GM12801 (cell line): ENCODE data around the gene MSH2.

Experiments
- TF ChIP-seq, protein P1 (sequence below): IDR thresholded peaks from one replicate; pipeline ENCODE4 v1.5.1; 2011; ENCODE audit warnings: control low read depth; ENCODE audit not compliant: insufficient read length; ENCODE audit errors: extremely low read depth

MSH2 gene

DNA sequence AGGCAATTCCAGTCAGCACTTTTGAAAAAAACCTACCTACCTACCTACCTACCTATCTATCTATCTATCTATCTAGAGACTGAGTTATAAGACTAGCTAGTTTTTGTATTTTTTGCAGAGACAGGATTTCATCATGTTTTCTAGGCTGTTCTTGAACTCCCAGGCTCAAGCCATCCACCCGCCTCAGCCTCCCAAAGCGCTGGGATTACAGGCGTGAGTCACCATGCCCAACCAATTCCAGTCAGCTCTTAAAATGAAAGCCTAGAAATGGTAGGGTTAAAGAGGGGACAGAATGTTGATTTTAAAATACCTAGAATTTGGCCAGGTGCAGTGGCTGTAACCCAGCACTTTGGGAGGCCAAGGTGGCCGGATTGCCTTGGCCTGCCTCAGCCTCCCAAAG lies 19.1 kb downstream of the MSH2 start:
- TF ChIP-seq, protein P1, sequence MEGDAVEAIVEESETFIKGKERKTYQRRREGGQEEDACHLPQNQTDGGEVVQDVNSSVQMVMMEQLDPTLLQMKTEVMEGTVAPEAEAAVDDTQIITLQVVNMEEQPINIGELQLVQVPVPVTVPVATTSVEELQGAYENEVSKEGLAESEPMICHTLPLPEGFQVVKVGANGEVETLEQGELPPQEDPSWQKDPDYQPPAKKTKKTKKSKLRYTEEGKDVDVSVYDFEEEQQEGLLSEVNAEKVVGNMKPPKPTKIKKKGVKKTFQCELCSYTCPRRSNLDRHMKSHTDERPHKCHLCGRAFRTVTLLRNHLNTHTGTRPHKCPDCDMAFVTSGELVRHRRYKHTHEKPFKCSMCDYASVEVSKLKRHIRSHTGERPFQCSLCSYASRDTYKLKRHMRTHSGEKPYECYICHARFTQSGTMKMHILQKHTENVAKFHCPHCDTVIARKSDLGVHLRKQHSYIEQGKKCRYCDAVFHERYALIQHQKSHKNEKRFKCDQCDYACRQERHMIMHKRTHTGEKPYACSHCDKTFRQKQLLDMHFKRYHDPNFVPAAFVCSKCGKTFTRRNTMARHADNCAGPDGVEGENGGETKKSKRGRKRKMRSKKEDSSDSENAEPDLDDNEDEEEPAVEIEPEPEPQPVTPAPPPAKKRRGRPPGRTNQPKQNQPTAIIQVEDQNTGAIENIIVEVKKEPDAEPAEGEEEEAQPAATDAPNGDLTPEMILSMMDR: no peak

- TF ChIP-seq, protein P1: no peak
These were observed 19.6 kb downstream of the MSH2 start for GRCh38 chr2:47422560-47422959.

DNA sequence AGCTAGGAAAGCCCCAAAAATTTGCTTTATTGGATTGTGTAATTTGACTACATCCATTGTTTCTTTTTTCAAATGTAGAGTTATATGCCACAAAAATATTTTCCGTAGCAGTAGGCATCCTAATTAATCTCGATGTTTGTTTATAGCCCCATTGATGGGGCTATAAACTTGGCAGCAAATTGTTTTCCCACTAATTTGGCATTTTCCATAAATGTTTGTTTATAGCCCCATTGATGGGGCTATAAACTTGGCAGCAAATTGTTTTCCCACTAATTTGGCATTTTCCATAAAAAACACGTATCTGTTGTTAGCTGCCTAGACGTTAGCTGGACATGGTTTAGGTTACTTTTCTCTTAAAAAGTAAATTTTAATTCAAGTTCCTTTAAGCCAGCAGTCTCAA lies 23.8 kb downstream of the MSH2 start:
- TF ChIP-seq, protein P1: no peak

GRCh38 chr2:47429795-47430194 lies 26.8 kb downstream of the MSH2 start:
- TF ChIP-seq, protein P1: no peak

DNA sequence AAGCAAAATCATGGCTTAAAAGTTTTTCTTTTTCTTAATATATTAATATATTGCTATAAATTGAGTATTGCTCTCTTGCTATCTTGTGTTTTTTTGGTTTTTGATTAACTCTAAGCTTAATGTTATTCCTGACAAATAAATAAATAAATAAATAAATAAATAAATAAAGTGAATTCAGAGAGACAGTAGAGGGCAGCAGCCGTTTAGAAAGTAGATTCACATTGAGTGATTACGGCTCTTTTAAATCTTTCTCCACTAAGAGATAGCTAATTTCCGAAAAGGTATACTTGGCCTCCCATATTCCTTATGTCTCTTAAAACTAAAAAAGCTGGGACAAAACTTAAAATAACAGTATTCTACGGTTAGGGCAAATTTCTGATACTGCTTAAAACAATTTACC lies 34.3 kb downstream of the MSH2 start:
- TF ChIP-seq, protein P1: no peak

GRCh38 chr2:47438106-47438505 lies 35.1 kb downstream of the MSH2 start:
- TF ChIP-seq, protein P1: no peak

GRCh38 chr2:47438783-47439182 lies 35.8 kb downstream of the MSH2 start:
- TF ChIP-seq, protein P1: no peak

- TF ChIP-seq, protein P1: no peak
These were observed 48.8 kb downstream of the MSH2 start for GRCh38 chr2:47451790-47452189.
